HG03135 (cell line): ENCODE data around the gene PCSK6.

Experiments used
- ATAC-seq: cut with Tn5 transposase; IDR thresholded peaks from one replicate; pipeline ENCODE4 v1.9.1; 2021; ENCODE audit warnings: mild to moderate bottlenecking, moderate library complexity; ENCODE audit not compliant: unreplicated experiment

PCSK6 gene

DNA sequence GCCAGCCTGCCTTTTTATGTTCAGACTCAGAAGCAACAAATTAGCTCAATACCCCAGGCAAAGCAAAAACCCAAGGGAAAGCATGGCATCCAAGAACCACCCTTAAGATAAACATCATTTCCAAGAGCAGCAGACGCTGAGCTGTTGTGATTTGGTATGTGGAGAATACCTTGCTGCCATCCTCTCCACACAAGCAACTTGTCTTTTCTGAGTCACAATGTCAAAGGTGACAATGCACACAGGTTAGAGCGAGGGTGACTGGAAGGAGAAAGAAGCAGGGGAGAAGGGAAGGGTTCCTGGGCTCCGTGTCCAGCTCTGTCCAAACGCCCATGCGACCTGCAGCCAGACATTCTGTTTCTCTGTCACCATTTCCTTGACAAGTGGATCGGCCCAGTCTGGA, 6.0 kb downstream of the PCSK6 start:
- no peak for ATAC-seq

DNA sequence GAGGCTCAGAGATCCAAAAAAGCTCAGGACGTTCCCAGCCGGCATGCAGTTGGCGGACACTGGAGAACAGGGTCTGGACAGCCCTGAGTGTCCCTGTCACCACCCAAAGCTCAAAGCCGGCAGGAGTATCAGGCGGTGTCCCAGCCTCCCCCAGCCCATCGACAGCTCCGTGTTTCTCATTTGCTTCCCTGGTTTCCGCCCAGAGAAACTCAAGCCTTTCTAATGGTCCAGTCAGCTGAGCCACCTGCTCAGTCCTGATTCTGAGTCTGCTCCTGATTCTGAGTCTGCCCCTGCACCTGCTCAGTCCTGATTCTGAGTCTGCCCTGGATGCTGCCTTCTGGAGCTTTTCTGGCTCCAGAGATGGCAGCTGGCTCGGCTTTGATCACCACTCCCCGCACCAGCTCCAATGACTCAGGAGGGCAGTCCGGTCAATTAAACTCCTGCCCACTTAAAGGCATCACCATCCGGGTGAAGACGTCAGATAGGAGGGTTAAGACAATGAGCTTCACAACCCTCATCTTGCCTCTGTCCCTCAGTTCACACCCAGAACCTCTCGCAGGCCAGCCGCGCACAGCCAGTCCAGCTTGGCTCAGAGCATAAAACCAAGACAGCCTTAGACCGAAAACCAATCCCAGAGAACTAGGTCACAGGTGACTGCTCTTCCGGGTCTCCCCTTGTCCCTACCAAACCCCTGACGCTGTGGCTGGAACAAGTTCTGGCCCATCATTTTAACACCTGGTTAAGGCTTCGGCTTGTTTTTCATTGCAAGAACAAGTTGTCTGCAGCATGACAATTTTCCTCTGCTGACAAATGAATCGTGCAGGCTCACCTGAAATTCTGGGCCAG, 6.8 kb downstream of the PCSK6 start:
- ATAC-seq, result no peak

DNA sequence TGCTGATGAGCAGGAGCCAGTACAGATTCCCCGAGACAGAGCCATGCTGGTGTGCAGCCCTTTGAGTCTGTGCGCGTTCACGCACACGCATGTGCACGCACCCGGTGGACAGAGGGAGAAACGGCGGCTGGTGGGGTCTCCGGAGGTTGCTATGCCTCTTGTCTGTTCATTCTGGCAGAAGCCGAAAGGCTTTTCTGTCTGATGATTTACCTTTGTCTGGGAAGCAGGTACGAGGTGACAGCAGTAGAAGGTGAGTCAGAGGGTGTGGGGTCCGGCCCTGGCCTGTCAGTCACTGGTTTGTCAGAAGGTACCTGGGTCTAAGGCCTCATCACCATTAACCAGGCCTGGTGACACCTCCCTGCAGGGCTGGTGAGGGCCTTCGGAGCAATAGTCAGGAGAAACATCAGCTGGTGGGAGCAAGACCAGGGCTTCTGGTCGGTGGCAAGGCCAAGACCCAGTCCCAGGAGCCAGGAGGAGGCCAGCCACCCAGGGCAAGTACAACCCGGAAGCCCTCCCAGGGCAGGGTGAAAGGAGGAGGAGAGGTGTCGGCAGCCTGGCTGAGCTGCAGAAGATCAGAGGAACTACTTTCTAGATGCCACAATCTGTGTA, 7.5 kb downstream of the PCSK6 start:
- no peak for ATAC-seq

DNA sequence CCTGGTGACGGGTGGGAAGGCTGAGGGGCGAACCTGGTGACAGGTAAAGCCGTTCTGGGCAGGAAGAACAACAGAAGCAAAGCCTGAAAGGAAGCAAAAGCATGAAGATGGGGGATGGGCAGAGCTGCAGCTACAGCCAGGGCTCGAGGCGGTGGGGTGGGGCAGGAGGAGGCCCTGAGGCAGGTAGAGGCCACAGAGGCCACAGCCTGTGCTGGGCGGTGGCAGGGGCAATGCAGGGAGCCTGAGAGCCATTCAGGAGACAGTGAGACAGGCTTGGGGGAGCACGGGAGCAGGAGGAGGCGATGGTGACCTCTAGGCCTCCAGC, 8.2 kb downstream of the PCSK6 start:
- ATAC-seq, result no peak

DNA sequence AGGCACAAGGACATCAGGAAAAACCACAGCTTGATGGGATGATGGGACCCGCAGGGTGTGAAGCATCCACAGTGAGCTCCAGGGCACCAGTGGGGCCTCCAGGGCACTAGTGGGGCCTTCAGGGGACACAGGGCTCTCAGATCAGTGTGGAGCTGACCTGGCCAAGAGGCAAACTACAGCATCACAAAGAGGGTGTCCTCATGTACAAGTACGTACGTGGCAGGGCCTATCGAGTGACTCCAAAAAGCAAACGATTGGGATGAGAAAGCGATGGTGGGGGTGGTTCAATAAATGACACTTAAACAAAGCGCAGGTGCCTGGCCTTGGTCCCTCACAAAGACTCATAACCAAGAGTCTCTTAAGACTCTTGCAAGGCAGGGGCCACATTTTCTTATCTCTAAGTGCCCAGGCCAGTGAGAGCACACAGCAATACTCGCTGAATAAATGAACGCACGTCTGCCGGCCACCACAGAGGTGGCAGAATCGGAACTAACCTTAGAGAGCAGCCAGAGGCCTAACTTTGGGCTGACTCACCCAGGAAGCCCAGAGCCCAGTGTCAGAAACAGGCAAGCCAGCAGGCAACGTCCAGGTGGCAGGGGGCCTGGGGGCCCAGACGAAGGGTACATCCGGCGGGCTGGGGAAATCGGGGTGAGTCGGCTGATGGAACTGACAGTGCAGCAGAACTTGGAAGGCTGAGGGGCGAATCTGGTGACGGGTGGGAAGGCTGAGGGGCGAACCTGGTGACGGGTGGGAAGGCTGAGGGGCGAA, 8.7 kb downstream of the PCSK6 start:
- ATAC-seq, result no peak

DNA sequence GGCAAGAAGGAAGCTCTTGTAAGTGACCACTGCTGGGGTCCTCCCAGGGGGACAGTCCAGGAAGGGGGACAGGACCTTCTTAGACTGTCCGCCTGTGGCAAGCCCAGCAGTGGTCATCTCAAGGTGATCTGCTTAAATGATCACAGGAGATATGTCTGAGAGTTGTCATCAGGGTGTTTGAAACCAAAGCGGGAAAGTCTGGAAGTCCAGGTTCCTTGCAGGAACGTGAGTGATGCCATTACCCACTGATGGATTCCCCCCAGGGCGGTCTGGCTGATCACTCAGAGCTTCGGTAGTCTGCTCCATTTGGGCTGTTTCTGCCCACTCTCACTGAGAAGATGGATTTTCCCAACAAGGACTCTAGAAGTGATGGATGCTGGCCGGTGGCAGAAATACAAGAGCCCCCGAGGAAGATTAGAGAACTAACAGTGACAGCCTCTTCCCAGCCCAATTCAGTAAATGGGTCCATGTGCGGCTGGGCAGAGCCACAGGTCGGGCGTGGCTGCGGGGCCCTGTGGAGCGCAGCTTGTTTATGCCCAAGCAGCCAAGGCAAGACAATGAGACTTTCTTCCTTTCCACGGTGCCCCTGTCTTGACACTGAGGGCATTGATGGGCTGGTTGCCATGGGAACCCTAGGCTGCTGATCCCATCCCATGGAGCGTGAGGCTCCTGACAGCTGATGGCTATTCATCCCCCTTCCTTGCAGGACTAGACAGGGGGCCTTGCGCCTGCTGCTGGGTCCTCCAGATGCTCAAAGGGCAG, 9.5 kb downstream of the PCSK6 start:
- no peak for ATAC-seq

DNA sequence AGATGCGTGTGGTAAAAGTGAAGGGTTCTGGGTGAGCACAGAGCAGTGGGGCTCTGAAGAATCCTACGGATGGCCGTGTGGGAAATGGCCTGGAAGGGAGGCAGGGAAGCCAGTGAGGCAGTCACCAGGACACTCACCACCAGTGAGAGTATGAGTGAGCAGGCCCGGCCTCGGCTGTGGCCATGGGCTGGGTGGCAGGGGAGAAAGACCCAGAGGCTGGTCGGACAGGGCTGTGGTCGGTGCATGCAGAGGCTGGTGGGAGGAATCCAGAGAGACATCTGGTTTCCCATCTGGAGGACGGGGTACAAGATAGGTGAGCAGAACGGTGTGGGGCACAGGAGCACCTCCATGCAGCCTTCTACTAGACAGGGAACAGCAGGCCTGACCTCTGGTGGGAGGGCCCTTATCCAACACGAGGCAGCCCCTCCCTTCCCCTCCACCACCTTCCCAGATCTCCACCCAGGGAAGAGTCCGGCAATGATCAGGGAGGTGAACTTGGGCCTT, 10.1 kb downstream of the PCSK6 start:
- no peak for ATAC-seq

DNA sequence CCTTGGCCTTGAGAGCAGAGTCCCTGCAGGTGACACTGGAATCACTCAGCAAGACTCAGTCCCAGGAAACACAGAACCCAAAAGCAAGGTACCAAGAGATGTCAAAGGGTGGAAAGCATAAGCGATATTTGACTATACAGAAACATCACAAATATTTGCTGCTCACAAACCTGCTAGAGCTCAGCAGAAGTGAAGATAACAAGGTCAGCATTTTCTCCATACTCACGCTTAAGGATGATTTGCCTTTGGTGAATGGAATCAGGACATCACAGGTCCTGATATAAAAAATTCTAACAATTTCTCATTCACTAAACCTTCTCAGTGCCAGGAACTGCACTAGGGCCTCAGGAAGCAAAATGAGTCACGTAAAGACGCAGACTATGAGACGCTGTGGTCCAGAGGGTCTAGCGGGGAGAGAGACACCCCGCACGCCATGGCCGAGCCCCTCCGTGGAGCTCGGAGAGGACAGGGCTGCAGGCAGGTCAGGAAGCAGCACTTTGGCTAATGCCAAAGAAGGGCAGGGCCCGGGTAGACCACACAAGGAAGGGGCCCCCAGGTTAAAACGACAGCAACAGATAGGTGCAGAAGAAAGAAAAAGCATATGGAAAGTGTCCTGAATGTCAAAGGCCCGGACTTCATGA, 10.7 kb downstream of the PCSK6 start:
- no peak for ATAC-seq

DNA sequence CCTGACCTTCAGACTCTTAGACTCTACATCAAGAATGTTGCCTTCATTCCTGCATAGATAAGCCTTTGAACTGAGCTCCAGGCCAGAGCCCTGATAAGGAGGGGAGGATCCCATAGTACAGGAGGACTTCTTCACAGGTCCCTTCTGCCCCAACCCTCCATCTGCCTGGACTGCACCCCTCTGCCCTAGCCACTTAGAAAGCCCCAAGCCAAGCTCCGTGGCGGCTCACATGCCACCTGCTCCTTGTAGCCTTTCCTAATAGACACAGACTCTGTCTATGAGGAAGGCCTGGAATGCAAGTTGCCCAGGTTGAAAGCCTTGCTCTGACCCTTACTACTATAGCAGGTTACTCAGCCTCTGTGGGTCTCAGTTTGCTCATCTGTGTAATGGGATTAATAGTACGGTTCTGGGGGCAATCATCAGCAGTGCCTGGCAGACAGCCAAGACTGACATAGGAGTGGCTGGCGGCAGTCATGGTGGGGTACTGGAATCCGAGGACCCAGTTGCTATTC, 11.6 kb downstream of the PCSK6 start:
- ATAC-seq, result no peak

DNA sequence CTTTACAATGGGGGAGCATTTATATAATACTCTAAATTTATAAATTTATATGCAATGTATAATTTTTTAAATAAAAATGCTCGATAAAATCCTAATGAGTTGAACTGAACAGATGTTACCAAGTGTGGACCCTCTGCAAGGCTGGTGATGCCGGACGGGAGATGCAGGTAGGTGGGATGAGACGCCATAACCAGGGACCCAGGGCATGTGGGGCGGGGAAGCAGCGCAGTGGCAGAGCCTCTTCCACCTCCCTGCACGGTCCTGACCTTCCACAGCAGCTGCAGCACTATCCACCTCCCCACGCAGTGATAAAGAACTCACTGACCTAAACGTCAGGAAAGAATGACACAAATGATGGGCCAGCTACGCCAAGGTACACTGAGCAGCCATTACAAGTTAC, 12.8 kb downstream of the PCSK6 start:
- ATAC-seq, result no peak

DNA sequence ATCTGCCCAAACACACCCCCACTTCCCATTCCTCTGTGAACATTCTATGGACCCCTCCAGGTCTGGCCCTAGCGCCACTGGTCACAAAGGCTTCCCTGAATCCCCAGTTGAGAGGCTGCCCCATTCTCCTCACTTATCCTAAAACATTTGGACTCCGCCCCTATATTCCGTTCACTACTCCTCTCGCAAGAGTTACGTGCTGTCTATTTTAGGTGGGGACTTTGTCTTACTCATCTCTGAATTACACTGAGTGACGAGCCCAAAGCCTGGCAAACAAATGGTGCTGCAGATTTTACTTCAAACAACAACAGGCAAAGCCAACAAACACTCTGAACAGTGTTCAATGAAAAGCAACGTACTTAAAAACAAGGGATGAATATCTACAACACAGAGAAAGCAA, 14.5 kb downstream of the PCSK6 start:
- no peak for ATAC-seq

DNA sequence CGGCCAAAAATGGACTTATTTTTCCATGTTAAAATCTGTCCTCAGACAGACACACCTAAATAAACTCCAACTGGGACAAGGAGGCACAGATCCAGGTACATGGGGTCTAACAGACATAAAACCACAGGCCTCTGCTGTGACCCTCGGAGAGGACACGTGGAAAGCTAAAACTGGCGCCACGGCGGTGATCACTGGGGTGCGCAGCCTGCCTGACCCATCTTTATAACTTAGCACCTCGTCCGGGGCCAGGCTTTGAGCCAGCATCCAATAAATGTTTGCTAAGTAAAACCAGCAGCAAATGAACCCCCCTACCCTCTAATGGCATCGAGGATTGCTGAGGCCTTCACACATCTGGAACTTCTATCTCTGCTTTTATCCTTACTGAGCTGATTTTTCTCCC, 15.3 kb downstream of the PCSK6 start:
- ATAC-seq, result no peak

DNA sequence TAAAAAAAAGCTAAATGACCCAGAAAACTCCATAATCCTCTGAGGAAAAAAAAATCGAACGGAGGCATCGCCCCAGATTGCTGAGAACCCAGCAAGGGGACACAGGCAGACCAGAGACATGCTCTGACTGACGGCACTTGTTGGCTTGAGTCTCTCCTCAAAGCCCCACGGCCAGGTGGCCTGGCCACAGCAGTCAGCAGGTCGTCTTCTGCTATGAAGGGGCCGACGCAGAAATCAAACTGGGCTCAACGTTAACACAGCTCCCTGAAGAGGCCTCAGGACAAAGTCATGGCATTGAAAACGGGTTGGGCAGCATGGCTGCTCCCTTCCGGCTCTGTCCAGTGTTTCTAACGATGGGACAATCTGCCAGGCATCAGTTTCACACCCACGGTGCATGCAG, 17.5 kb downstream of the PCSK6 start:
- ATAC-seq, result no peak

DNA sequence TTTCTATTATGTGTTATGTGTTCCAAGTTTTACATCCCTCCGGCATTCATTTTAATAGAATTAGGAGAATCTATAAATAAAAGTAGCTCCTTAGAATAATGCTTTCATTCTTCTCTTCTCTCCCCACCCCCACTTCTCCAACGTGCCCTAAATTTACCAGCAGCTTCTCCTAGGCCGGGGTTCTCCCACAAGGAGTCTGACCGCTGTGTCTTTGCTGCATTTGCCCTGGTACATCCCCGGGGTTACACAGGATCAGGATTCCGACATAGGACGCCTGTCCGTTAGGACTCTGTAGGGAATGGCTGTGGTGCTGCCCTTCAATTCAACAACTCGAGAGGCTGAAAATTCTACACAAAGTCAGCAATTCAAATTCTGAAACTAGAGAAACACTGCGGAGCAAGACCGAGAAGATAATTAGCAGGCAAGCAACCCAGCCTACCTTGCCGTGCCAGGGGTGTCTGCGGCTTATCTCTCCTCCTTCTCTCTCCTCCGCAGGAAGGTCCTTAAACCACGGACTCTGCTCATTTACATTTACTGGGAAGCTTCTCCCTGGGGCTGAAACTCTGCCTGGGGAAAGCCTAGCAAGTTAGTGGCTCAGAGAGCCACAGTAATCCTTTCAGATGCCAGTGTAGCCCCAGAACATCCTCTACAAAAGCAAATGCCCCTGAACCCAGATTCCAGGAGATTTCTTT, 18.8 kb downstream of the PCSK6 start:
- no peak for ATAC-seq

DNA sequence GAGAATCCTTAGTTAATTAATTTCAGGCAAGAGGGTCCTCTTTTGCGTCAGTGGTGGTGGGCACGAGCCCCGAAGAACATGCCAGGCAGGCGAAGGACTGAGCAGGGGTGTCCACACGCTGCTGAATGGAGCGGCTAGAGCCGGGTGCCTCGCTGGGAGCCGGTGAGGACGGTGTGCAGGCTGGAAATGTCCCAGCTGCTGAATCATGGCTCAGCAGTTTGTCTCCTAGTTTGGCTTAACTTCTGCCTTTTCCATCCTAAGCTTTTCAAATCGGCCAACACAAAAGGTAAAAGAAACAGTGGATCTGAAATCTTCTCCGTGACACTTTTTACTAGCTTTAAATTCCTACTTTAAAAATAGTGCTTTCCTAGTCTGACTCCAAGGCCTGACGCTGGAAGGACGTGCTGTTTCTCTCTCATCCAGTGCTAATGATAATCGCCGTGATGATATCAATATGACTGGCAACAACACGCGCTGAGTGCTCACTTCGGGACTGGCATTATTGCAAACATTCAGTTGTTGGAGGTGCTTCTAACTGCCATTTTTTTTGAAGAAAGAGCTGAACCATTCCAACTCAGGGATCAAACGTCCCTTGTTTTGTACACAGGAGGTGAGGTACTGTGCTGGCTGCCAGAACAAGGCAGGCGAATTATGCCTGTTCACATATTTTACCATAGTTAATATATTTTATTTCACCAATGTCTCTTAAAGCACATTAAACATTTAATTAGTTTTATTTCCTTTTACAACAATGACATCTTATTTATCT, 19.8 kb downstream of the PCSK6 start:
- no peak for ATAC-seq

DNA sequence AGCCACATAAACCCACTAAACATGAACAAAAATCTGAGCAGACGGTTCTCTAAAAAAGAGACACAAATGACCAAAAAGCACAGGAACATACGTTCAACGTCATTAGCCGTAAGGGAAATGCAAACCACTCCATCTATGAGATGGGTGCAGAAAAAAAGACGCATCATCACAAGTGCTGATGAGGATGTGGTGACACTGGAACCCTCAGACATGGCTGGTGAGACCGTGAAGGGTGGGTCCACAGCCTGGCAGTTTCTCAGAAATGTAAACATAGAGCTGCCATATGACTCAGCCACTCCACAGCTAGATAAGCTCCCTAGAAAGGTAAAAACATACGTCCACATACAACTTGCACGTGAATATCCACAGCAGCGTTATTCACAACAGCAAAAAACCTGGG, 23.3 kb downstream of the PCSK6 start:
- ATAC-seq, result no peak

DNA sequence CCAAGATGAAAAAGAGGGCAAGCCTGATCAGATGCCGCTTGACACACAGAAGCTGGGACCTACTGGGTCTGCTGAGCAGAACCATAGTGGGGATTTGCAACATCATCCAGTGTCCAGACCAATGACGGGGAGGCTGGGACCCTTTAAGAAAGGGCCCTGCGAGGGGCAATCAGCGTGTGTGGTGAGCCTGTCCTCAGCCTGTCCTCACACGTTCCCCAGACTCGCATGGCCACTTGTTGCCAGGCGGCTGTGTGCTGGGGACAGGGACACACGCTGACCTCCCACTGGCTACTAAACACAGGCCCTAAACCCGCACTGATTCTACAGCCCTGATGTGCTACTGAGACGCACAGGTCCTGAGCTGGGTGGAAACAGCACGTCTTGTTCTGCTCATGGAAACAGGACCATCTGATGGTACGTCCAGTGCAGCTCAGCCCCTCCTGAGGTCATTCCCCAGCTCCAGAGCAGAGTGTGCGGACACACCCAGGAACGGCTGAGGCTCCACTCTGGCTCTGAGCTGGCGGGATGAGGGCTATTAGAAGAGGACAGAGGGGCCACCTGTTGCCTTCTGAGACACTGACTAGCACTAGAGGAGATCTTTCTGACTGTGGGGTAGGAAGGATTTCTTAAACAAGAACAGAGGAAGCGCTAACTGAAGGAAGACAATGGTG, 24.4 kb downstream of the PCSK6 start:
- ATAC-seq, result no peak

DNA sequence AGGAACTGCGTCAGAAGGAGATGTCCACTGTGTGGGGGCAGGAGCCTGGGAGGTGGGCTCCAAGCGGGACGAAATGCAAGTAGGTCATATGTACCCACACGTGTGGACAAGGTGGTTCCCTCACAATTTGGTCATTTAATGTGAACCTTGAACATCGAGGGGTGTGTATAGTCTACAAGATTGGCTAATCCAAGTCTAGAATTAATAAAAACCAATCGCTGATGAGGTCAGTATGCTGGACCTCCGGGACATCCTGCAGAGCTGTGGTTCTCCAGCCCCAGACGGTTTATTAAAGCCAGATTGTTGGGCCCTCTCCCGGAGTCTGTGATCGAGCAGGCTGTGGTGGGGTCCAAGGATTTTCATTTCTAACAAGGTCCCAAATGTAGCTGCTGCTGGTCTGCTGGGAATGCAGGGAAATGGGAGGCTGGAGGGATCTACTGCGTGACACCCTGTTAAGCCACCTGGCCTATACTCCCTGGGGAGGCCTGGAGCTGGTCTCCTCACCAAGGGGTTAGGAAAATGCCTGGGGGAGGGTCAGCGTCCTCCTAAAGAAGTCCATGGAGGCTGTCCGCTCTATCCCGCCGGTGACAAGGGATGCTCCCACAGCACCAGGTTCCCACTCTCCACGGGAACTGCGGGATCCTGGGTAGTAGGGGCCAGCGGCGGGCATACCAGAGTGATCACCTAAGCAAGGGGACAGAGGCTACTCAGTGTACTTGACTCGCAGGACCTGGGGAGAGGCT, 25.1 kb downstream of the PCSK6 start:
- no peak for ATAC-seq
